Left colon (tissue), 2 donors: Measurements from ENCODE around the gene EFCC1. TPM values are rescaled to one million over a fixed set of nuclear protein-coding genes. Genes with fewer than 3 reads are reported as not detected.

Source experiments
- ATAC-seq: fragments of 200-7000 bp; cut with Tn5 transposase; one replicate; pipeline ENCODE4 v1.9.1; 2020; ENCODE audit warnings: mild to moderate bottlenecking, moderate library complexity
- DNase-seq, 2 donors: peaks; one replicate each; pipeline ENCODE4 v3.0.0-alpha.2; 2020
- intact Hi-C, 2 donors: fragments of 100-400 bp; cut with DNase I in 1 of 2; cut with micrococcal nuclease in 1 of 2; formaldehyde crosslinking; loops; one replicate each; pipeline versions ENCODE4 v1.11.2 to v1.14.0; 2022; cut with DNase I, micrococcal nuclease
- total RNA-seq, 2 donors: library from RNA; stranded (reverse); fragmentation: NEBNext Ultra II Directional; extraction: Animal tissue kit (Norgen Biotek cat#: 25700); gene quantifications; one replicate each; pipeline ENCODE4 v1.2.1, GENCODE V29; 2021
- donor health status: DM: no; HTN: no; CAD: no.
- donor health status: DM: yes; HTN: yes; CAD: no.

EFCC1 gene
- total RNA-seq, 2 donors from 2014 or later, result 1.7 to 3.7 TPM

- ATAC-seq (no peak), DNase-seq (no peak)
- intact Hi-C loops, result no loop called here
These were observed 24.8 kb downstream of the EFCC1 start for GRCh38 chr3:129025691-129026435.

- ATAC-seq (peak; percentile 97), DNase-seq (peak; percentile 90 to 95)
- intact Hi-C loops, result no loop called here
These were observed 25.8 kb downstream of the EFCC1 start for GRCh38 chr3:129026728-129027543.

DNA sequence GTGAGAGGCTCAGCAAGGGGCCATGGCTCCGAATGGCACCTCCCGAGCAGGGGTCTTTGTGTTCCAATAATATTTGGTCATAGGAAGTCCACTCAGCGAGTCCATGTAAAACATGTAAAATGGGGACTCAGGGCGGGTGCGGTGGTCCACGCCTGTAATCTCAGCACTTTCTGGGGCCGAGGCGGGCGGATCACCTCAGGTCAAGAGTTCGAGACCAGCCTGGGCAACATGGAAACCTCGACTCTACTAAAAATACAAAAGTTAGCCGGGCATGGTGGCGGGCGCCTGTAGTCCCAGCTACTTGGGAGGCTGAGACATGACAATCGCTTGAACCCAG, 26.4 kb downstream of the EFCC1 start:
- no peak for ATAC-seq
- DNase-seq, result no peak
- intact Hi-C loops, result no loop called here

DNA sequence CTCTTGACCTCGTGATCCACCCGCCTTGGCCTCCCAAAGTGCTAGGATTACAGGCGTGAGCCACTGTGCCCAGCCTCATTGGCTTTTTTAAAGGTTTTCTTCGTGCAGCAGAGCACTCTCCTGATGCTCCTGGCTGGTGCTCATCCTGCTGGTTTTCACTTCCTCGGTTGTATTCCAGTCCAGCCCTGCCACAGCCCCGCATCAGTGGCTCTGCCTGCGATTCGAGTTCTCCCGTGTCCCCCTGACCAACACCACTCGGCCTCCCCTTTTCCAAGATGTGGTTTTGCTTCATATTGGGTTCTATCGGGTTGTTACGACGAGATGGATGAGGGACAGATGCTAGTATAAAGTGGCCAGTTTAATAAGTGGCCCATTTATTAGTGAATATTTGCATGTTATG, 27.8 kb downstream of the EFCC1 start:
- intact Hi-C loops, result no loop called here
- DNase-seq (no peak), ATAC-seq (no peak)

DNA sequence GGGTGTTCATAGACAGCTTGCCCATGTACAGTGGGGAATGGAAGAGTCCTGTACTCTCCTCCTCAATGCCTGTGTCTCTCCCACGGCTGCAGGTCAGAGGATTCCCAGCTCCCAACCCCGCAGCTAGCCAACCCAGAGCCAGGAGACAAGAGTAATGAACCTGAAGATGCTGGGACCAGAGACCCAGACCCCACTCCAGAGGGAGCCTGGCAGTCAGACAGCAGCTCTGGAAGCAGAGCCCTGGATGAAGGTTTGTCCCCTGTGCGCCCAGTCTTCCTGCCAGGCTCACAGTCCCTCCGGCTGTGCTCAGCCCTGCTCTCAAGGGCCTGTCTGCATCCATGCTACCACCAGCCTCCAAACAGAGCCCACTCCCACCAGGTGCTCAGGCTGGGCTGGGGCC, 29.5 kb downstream of the EFCC1 start:
- DNase-seq (no peak), ATAC-seq (no peak)
- intact Hi-C loops, result no loop called here

- intact Hi-C loops, result no loop called here
- no peak for ATAC-seq
- DNase-seq, result no peak
These were observed 30.5 kb downstream of the EFCC1 start for GRCh38 chr3:129031476-129032215.

DNA sequence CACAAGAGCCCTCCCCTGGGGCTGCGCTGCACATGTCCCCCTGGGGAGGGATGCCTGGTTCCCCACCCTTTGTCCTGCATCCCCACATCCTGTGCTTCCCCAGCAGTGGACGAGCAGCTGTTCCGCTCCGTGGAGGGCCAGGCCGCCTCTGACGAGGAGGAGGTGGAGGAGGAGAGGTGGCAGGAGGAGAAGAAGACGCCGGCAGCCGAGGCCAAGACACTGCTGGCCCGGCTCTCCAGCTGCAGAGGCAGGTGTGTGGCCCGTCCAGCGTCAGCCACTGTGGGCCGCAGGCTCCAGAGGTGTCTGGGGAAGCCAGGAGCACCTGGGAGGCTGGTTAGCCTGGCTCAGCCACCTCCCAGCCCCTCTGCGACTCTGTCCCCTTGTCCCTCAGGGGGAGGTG, 31.6 kb downstream of the EFCC1 start:
- DNase-seq (no peak), ATAC-seq (no peak)
- intact Hi-C loops, result no loop called here

GRCh38 chr3:129033151-129033550, 32.0 kb downstream of the EFCC1 start:
- intact Hi-C loops, result no loop called here
- DNase-seq (no peak), ATAC-seq (no peak)

DNA sequence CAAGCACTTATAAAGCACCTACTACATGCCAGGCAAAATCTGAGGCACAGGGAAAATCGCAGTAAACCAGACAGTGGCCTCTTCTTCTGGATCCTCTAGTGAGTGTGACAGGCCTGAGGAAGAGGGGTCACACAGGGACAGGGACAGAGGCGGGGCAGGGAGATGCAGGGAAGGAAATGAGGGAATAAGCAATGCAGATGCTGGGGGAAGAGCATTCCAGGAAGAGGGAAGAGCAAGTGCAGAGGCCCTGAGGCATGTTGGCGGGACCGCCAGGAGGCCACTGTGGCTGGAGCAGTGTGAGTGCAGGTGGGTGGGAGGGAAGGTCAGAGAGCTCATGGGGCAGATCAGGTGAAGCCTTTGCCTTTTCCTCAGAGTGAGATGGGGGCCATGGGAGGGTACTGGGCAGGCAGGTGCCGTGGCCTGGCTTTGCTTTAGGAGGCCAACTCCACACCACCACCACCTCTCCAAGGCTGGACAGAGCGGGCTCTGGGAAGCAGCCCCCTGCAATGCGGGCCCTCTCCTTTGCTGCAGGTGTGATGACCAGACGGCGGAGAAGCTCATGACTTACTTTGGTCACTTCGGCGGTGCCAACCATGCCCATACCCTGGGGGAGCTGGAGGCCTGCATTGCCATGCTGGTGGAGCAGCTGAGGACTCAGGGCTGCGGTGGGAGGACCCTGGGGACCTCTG, 32.7 kb downstream of the EFCC1 start:
- intact Hi-C loops, result no loop called here
- DNase-seq (no peak), ATAC-seq (no peak)

DNA sequence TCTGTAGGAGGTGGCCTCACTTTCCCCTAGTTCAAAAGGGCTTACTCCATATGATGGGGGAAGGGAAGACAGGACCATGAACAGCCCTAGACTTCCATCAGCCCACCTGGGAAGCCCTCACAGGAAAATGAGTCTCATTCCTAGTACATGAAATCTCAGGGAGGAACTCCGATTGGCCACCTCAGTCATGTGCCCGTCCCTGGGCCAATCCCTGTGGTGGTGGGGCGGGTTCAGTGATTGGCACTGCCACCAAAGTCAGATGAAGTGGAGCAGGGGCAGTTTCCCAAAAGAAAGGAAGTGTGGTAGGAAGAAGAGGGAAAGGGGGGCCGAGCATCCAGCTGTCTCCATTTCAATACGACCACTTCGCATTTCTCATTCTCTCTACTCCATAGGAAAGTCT, 33.5 kb downstream of the EFCC1 start:
- ATAC-seq, result peak; percentile 37
- DNase-seq, result no peak
- intact Hi-C loops, result no loop called here

DNA sequence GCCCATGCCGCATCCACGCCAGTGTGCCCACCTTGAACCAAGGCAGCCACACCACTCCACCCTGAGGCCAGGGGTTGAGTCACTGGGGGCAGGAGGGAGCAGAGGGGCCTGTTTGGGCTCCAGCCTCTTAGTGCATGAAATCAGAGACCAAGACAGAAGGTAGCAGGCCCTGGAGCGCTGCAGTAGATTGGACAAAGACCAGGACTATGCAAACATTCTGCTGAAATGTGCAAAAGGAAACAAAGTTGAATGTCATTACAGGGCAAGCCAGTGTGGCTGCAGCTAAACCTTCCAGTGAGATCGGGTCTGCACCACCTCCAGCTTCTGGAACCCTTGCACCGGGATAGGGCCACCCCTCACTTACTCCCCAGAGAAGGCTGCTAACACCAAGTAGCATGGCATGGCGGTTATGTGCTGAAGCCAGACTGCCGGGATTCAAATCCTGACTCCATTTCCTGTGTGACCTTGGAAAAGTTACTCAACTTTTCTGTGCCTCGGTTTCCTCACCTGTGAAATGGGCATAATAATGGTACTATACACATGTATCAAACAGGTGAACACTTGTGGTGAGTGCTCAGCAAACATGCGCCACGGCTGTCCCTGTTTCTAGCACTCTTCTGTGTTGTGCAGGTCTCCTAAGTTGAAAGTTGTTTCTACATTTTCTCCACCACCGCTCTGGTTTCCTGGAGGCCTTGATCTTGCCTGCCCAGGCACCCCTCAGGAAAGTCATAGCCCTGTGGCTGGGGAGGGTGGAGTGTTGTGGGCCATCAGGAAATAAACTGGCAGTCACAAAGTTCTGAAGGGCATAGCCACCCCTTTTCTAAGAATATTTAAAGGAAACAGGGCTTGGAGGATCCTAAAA, 34.5 kb downstream of the EFCC1 start:
- no peak for ATAC-seq
- no peak for DNase-seq
- intact Hi-C loops, result no loop called here

DNA sequence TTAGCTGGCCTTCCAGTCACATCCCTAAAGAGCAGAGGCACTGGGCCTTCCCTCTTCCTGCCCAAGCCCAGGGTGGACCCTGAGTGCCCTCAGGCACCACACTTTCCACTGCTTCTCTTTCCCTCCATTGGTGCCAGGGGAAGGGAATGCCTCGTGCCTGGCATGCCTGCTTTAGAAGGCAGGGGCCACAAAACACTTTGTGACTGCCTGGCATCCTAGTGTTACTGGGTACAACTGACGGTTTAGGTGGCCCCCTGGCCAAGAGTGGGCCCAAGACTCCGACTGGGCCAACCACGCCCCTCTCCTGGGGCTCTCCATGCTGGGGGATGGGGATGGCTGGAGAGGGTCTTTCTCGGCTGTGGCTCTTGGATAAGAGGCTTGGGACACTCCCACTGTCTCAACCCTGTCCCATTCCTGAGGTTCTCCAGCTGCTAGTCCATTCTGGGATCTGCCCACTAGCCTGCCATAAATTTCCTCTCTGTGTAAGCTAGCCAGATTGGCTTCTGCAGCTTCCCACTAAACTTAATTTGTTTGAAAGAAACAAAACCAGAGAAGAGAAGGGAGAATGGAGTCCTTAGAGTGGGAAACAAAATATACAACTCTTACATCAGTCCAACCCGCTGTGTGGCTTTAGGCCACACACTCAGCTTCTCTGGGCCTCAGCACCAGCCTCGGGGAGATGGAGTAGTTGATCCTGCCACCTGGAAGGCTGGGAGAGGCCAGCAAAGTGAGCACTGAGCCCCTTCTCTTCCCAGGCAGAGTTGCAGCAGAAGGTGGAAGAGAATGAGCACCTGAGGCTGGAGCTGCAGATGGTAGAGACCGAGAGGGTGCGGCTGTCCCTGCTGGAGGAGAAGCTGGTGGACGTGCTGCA, 35.4 kb downstream of the EFCC1 start:
- no peak for DNase-seq
- intact Hi-C loops, result no loop called here
- no peak for ATAC-seq

GRCh38 chr3:129037093-129037419, 36.0 kb downstream of the EFCC1 start:
- intact Hi-C loops, result no loop called here
- DNase-seq (no peak), ATAC-seq (no peak)

GRCh38 chr3:129038121-129038855, 37.2 kb downstream of the EFCC1 start:
- no peak for ATAC-seq
- intact Hi-C loops, result no loop called here
- no peak for DNase-seq

GRCh38 chr3:129039271-129040038, 38.4 kb downstream of the EFCC1 start:
- DNase-seq, result peak in 1 of 2 donors; percentile 81
- ATAC-seq, result peak; percentile 90

DNA sequence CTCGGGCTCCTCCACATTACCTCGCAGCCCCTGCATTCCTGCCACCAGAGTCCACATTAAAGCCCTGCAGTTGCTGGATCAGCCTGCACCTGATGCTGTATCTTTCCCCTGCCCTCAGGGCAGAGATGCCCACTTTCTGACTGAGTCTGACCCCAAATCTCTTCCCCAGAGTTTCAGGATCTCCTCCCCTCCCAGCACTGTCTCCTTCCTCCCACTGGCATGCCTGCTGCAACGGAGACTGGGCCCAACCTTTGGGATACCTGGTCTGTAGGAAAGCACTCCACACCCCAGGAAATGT, 38.9 kb downstream of the EFCC1 start:
- no peak for DNase-seq
- peak; percentile 18 for ATAC-seq
- intact Hi-C loops, result no loop called here

More at GRCh38 chr3:129039271-129040038, 38.4 kb downstream of the EFCC1 start:
- intact Hi-C loops, result no loop called here
